Stomach (tissue), 4 donors: ENCODE results near the gene MDH1B.
A peak's percentile ranks its signal among the peaks of the same experiment; 100 is the strongest.

Experiments used
- POLR2A ChIP-seq, 4 donors: fragments of 450-650 bp; IDR thresholded peaks; one replicate each; pipeline ENCODE4 v1.6.1; 2016; ENCODE audit warnings: antibody characterized with exemption in 4 of 4, control low read depth in 2 of 4, mild to moderate bottlenecking in 1 of 4, moderate library complexity in 1 of 4
- POLR2AphosphoS5 ChIP-seq, 3 donors: sonication (generic); formaldehyde crosslinking; IDR thresholded peaks; one replicate each; pipeline ENCODE4 v1.6.1; 2016; ENCODE audit warnings: antibody characterized with exemption in 3 of 3
- TF ChIP-seq, protein P1 (sequence below), 7 experiments: fragments of 450-650 bp in 4 of 7; fragments of 200-600 bp in 3 of 7; sonication (generic) in 3 of 7; IDR thresholded peaks; one replicate each; pipeline ENCODE4 v1.5.1; 2016 to 2019; ENCODE audit warnings: antibody characterized with exemption in 7 of 7, control low read depth in 2 of 7, mild to moderate bottlenecking in 1 of 7

DNA sequence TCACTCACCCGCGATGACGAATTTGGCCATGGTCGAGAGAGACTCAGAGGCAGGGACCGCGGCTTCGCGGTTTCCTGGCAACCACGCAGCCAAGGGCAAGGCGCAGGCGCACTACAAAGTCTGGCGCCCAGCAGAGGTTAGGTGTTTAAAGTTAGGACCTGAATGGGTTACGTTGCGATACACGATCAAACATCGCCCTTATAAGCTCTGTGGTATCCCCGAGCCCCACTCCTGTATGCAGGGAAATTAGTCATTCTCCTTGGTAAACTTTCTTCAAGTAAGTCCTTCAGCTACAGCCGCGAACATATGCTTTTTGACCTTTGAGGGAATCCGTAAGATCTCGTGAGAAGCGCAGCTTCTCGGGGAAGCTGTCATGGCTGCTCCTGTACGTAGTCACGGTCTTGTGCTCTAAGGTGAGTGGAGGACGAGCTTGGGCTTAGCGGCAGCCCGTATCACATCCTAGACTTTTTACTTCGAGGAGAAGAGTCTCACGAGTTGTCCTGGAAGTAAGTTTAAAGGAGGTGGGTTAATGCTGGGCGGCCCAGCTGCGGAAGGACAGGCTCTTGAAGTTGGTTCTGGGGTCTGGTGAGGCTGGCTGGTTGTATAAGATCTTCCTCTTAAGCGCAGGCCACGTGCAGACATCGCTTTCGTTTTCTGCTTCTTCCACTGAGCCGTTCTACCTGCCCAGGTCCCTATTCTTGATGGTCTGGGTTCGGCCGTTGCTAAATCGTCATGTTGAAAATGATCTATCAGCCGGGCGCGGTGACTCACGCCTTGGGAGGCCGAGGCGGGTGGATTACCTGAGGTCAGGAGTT, at the start of gene MDH1B, which contains the start of gene FASTKD2:
- peak in 1 of 4 donors; percentile 23 for TF ChIP-seq POLR2A (IDR thresholded peaks at IDR 0.05)
- peak; percentile 63 to 93 (median 85) for TF ChIP-seq POLR2AphosphoS5 (IDR thresholded peaks at IDR 0.05)
- TF ChIP-seq, protein P1, sequence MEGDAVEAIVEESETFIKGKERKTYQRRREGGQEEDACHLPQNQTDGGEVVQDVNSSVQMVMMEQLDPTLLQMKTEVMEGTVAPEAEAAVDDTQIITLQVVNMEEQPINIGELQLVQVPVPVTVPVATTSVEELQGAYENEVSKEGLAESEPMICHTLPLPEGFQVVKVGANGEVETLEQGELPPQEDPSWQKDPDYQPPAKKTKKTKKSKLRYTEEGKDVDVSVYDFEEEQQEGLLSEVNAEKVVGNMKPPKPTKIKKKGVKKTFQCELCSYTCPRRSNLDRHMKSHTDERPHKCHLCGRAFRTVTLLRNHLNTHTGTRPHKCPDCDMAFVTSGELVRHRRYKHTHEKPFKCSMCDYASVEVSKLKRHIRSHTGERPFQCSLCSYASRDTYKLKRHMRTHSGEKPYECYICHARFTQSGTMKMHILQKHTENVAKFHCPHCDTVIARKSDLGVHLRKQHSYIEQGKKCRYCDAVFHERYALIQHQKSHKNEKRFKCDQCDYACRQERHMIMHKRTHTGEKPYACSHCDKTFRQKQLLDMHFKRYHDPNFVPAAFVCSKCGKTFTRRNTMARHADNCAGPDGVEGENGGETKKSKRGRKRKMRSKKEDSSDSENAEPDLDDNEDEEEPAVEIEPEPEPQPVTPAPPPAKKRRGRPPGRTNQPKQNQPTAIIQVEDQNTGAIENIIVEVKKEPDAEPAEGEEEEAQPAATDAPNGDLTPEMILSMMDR (IDR thresholded peaks at IDR 0.05): no peak
